ENCODE results near the gene DUS2. TPM values are rescaled to one million over a fixed set of nuclear protein-coding genes. Genes with fewer than 3 reads are reported as not detected.

Gene DUS2
- total RNA-seq, 1 experiment from 2014 or later: 12.1 TPM

DNA sequence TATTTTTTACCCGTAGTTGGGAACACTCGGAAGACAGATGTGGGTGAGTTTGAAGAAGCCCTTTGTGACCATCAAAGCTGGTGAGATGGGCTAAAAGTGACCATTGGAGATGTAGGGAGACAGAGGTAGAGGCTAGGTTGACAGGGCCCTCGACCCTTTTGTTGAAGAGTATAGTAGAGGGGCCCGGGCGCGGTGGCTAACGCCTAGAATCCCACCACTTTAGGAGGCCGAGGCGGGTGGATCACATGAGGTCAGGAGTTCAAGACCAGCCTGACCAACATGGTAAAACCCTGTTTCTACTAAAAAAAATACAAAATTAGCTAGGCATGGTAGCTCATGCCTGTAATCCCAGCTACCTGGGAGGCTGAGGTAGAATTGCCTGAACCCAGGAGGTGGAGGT, 45.8 kb downstream of the DUS2 start:
- Histone ChIP-seq H3K36me3 (ENCODE audit: control insufficient read depth, insufficient read depth, low read length) (no peaks in the 10 kb centered on the region), H3K9me3 (ENCODE audit: control insufficient read depth, insufficient read depth, low read depth, low read length) (no peaks in the 10 kb centered on the region), H3K27ac (ENCODE audit: low read length) (no peak overlapping the region), H3K27me3 (ENCODE audit: control insufficient read depth, insufficient read depth, low read length) (no peaks in the 10 kb centered on the region), H3K4me1 (ENCODE audit: control insufficient read depth, insufficient read depth, low read length) (no peaks in the 10 kb centered on the region), H3K4me3 (ENCODE audit: low read depth in 2 of 2, low read length in 2 of 2) (no peak overlapping the region)
- intact Hi-C loops (cut with micrococcal nuclease; ENCODE audit: unreplicated experiment) (no loop called here), in situ Hi-C loops (cut with HindIII; ENCODE audit: low pct_unique_long_range_greater_than_20kb, low sequenced_read_pairs) (no loop called here)
- CTCF ChIA-PET: no interaction called here
- TF ChIP-seq, protein P1, sequence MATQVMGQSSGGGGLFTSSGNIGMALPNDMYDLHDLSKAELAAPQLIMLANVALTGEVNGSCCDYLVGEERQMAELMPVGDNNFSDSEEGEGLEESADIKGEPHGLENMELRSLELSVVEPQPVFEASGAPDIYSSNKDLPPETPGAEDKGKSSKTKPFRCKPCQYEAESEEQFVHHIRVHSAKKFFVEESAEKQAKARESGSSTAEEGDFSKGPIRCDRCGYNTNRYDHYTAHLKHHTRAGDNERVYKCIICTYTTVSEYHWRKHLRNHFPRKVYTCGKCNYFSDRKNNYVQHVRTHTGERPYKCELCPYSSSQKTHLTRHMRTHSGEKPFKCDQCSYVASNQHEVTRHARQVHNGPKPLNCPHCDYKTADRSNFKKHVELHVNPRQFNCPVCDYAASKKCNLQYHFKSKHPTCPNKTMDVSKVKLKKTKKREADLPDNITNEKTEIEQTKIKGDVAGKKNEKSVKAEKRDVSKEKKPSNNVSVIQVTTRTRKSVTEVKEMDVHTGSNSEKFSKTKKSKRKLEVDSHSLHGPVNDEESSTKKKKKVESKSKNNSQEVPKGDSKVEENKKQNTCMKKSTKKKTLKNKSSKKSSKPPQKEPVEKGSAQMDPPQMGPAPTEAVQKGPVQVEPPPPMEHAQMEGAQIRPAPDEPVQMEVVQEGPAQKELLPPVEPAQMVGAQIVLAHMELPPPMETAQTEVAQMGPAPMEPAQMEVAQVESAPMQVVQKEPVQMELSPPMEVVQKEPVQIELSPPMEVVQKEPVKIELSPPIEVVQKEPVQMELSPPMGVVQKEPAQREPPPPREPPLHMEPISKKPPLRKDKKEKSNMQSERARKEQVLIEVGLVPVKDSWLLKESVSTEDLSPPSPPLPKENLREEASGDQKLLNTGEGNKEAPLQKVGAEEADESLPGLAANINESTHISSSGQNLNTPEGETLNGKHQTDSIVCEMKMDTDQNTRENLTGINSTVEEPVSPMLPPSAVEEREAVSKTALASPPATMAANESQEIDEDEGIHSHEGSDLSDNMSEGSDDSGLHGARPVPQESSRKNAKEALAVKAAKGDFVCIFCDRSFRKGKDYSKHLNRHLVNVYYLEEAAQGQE (IDR thresholded peaks at IDR 0.05; ENCODE audit: insufficient read depth in 1 of 2, low read depth in 2 of 2, low read length in 1 of 2): no peak
- TF ChIP-seq SIN3A (IDR thresholded peaks at IDR 0.05; ENCODE audit: borderline replicate concordance, insufficient read depth, low read depth, low read length): no peak
- TF ChIP-seq, protein P2, sequence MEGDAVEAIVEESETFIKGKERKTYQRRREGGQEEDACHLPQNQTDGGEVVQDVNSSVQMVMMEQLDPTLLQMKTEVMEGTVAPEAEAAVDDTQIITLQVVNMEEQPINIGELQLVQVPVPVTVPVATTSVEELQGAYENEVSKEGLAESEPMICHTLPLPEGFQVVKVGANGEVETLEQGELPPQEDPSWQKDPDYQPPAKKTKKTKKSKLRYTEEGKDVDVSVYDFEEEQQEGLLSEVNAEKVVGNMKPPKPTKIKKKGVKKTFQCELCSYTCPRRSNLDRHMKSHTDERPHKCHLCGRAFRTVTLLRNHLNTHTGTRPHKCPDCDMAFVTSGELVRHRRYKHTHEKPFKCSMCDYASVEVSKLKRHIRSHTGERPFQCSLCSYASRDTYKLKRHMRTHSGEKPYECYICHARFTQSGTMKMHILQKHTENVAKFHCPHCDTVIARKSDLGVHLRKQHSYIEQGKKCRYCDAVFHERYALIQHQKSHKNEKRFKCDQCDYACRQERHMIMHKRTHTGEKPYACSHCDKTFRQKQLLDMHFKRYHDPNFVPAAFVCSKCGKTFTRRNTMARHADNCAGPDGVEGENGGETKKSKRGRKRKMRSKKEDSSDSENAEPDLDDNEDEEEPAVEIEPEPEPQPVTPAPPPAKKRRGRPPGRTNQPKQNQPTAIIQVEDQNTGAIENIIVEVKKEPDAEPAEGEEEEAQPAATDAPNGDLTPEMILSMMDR (IDR thresholded peaks at IDR 0.05): no peak
- no peak for TF ChIP-seq POLR2AphosphoS5 (IDR thresholded peaks at IDR 0.05; ENCODE audit: low read depth, low read length)
- no peak for TF ChIP-seq TCF7L2 (IDR thresholded peaks at IDR 0.05; ENCODE audit: low read depth, low read length)
- BruUV-seq (replicated peaks): no TSS peak
- POLR2A ChIA-PET: no interaction called here
- ATAC-seq (no peak), DNase-seq (ENCODE audit: low read depth, low spot score) (no peak)

DNA sequence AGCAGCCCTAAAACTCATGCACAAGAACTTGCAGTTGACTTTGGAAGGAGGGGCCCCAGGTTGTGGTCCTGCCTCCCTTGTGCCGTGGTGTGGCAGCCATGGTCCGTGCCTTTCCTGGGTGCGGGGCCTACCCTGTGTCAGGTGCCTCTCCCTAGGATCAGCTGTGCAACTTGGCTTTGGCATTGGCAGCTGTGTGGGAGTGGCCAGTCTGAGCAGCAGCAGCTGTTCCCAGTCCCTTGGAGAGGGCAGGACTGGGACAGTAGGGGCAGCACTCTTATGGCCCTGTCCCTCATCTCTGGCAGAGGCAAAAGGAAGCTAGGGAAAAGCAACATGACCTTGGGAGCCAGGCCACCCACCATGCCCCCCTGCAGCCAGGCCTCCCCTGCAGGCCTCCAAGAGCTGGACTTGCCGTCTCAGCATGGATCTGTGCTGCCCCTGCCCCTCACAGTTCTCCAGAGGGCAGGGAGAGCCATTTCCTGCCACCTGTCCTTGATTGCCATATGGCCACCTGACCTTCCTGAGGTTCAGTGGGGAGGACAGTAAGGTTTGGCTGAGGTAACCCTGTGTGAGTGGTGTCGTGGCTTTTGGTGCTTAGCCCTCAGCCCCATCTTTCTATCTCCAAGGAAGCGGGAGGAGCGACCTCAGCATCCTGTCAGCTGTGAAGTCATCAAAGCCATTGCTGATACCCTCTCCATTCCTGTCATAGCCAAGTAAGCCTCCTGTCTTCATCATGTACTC, 46.6 kb downstream of the DUS2 start:
- in situ Hi-C loops (cut with HindIII; ENCODE audit: low pct_unique_long_range_greater_than_20kb, low sequenced_read_pairs): no loop called here
- POLR2A ChIA-PET: no interaction called here
- ATAC-seq: no peak

More for the DNA sequence above, 46.6 kb downstream of the DUS2 start:
- intact Hi-C loops (cut with micrococcal nuclease; ENCODE audit: unreplicated experiment): no loop called here
- Histone ChIP-seq H3K27ac (ENCODE audit: low read length) (no peak overlapping the region), H3K4me1 (ENCODE audit: control insufficient read depth, insufficient read depth, low read length) (no peaks in the 10 kb centered on the region), H3K36me3 (ENCODE audit: control insufficient read depth, insufficient read depth, low read length) (no peaks in the 10 kb centered on the region), H3K4me3 (ENCODE audit: low read depth in 2 of 2, low read length in 2 of 2) (no peak overlapping the region), H3K9me3 (ENCODE audit: control insufficient read depth, insufficient read depth, low read depth, low read length) (no peaks in the 10 kb centered on the region), H3K27me3 (ENCODE audit: control insufficient read depth, insufficient read depth, low read length) (no peaks in the 10 kb centered on the region)
- TF ChIP-seq TCF7L2 (IDR thresholded peaks at IDR 0.05; ENCODE audit: low read depth, low read length): no peak
- TF ChIP-seq SIN3A (IDR thresholded peaks at IDR 0.05; ENCODE audit: borderline replicate concordance, insufficient read depth, low read depth, low read length): no peak
- TF ChIP-seq, protein P2 (IDR thresholded peaks at IDR 0.05): no peak
- TF ChIP-seq POLR2AphosphoS5 (IDR thresholded peaks at IDR 0.05; ENCODE audit: low read depth, low read length): no peak
- TF ChIP-seq, protein P1 (IDR thresholded peaks at IDR 0.05; ENCODE audit: insufficient read depth in 1 of 2, low read depth in 2 of 2, low read length in 1 of 2): no peak
- CTCF ChIA-PET: no interaction called here
- DNase-seq (ENCODE audit: low read depth, low spot score): no peak
- no TSS peak for BruUV-seq (replicated peaks)

All from Panc1 (cell line).